Central memory CD8-positive, alpha-beta T cell (primary cell): Measurements from ENCODE around the gene PP2D1.
A peak's percentile ranks its signal among the peaks of the same experiment; 100 is the strongest.
"Not testable (repeated sequence)": the region's sequence is repeated elsewhere in the genome, so short reads cannot be mapped to it uniquely, and the experiment has no call there.

Experiments used
- ATAC-seq: fragments of 150-1000 bp; cut with Tn5 transposase; replicated peaks from 2 replicates; pipeline ENCODE4 v1.10.0; 2022; ENCODE audit warnings: mild to moderate bottlenecking, moderate FRiP score, moderate number of reproducible peaks; ENCODE audit not compliant: poor library complexity, severe bottlenecking; ENCODE audit errors: extremely low read depth
- DNase-seq, 2 donors: peaks; one replicate each; pipeline ENCODE4 v3.0.0; 2021; ENCODE audit warnings: low spot score in 2 of 2
- H3K27ac Mint-ChIP-seq: one replicate; pipeline ENCODE4 v1.8.0; 2022; ENCODE audit warnings: low read depth, mild to moderate bottlenecking, moderate library complexity, mixed read lengths
- H3K27me3 Mint-ChIP-seq: one replicate; pipeline ENCODE4 v1.8.0; 2022; ENCODE audit warnings: mixed read lengths
- H3K36me3 Mint-ChIP-seq: one replicate; pipeline ENCODE4 v1.8.0; 2022; ENCODE audit warnings: mild to moderate bottlenecking, moderate library complexity, mixed read lengths; ENCODE audit not compliant: insufficient read depth
- H3K4me1 Mint-ChIP-seq: one replicate; pipeline ENCODE4 v1.8.0; 2022; ENCODE audit warnings: mixed read lengths
- H3K4me3 Mint-ChIP-seq: one replicate; pipeline ENCODE4 v1.8.0; 2022; ENCODE audit warnings: mild to moderate bottlenecking, moderate library complexity, mixed read lengths
- H3K9me3 Mint-ChIP-seq: one replicate; pipeline ENCODE4 v1.8.0; 2022; ENCODE audit warnings: mixed read lengths

PP2D1 gene

DNA sequence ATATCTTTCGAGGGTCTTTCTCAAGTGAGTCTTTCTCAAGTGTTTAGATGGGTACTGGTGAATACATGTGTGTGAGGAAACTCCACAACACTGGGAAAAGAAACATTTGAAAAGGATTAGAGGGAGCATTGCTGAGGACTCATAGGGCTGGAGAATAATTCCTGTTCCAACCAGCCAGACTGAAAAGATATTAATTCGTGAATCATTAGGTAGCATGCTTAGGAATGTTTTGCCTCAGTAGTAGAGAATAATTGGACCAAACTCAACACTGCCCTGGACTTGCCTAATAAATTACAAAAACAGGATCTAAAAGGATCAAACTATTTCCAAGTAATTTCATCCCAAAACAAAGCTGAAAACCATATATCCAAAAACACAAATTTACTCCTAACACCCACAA, 17.3 kb downstream of the PP2D1 start:
- H3K4me3 Mint-ChIP-seq, result no peak overlapping the region
- H3K4me1 Mint-ChIP-seq, result peaks cover 5% of the 10 kb centered on the region
- no peaks in the 10 kb centered on the region for H3K9me3 Mint-ChIP-seq
- no peak overlapping the region for H3K27ac Mint-ChIP-seq
- ATAC-seq (no peak), DNase-seq (no peak)
- H3K27me3 Mint-ChIP-seq, result no peaks in the 10 kb centered on the region
- no peaks in the 10 kb centered on the region for H3K36me3 Mint-ChIP-seq

DNA sequence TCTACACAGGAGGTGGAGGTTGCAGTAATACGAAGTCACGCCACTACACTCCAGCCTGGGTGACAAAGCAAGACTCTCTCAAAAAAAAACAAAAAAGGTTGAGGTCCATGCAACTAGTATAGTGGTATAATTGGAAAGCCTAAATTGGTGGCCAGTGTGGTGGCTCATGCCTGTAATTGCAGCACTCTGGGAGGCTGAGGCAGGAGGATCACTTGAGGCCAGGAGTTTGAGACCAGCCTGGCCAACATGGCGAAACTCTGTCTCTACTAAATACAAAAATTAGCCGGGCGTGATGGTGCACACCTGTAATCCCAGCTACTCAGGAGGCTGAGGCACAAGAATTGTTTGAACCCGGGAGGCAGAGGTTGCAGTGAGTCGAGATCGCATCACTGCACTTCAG, 23.2 kb downstream of the PP2D1 start:
- not testable (repeated sequence) for DNase-seq, H3K4me1 Mint-ChIP-seq, H3K27ac Mint-ChIP-seq, H3K27me3 Mint-ChIP-seq, H3K9me3 Mint-ChIP-seq, ATAC-seq, H3K4me3 Mint-ChIP-seq
- peaks cover 13% of the 10 kb centered on the region for H3K36me3 Mint-ChIP-seq

DNA sequence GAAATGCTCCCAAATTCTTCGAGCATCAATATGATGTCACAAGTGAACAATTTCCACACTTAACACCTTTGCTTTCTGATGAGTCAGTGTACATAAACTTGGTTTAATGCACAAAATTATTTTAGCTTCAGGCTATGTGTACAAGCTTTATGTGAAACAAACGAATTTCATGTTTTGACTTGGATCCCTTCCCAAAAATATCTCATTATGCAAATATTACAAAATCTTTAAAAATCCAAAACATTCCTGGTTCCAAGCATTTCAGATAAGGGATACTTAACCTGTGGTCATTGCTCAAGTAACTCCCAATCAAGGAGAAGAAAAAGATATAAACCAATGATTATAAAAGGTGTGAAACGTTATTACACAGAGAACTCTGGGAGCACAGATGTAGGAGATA, 40.0 kb downstream of the PP2D1 start:
- H3K4me3 Mint-ChIP-seq, result no peak overlapping the region
- H3K27ac Mint-ChIP-seq, result peak overlapping the region; percentile 52
- ATAC-seq (no peak), DNase-seq (no peak)
- H3K4me1 Mint-ChIP-seq, result peaks cover 39% of the 10 kb centered on the region
- peaks cover 27% of the 10 kb centered on the region for H3K36me3 Mint-ChIP-seq
- H3K9me3 Mint-ChIP-seq, result no peaks in the 10 kb centered on the region
- no peaks in the 10 kb centered on the region for H3K27me3 Mint-ChIP-seq

DNA sequence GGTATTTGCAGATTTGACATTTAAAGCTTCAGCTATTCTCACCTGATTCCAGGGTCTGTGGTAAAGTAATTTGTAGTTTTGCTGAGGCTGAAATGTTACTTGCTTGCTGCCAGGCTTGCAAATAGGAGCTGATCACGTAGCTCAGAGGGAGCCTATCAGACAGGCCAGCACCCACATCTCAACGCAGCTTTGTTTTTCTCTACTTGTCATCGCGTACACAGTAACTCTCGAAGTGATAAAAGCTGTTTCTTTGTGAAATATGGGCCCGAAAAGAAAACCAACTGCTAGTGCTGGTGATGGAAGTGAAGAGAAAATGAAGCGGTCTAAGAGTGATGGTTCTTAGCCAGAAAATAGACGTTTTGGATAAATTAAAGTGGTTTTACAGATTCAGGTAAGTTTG, 41.7 kb downstream of the PP2D1 start:
- Mint-ChIP-seq H3K36me3 (peaks cover 18% of the 10 kb centered on the region), H3K4me1 (peaks cover 55% of the 10 kb centered on the region), H3K4me3 (no peak overlapping the region), H3K9me3 (no peaks in the 10 kb centered on the region), H3K27me3 (no peaks in the 10 kb centered on the region), H3K27ac (no peak overlapping the region)
- no peak for DNase-seq
- ATAC-seq, result no peak

DNA sequence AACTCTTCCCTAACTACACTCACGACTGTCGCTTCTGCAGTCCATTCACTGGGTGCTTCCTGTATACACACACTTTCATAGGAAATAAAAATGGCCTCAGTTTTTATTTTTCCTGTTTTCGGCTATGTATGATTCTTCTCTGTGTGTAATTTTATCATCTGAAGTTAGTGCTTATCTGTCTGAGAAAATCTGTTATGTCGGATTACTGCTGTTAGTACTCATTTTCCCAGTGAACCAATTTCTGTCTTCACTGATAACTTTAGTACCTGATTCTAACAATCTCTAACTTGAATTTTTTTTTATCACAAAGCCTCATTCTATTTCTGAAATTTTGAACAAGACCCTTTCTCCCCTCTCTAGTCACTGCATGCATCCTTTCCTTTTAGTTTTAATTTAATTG, 44.3 kb downstream of the PP2D1 start:
- H3K27ac Mint-ChIP-seq, result peak overlapping the region; percentile 14
- peaks cover 67% of the 10 kb centered on the region for H3K4me1 Mint-ChIP-seq
- no peaks in the 10 kb centered on the region for H3K9me3 Mint-ChIP-seq

DNA sequence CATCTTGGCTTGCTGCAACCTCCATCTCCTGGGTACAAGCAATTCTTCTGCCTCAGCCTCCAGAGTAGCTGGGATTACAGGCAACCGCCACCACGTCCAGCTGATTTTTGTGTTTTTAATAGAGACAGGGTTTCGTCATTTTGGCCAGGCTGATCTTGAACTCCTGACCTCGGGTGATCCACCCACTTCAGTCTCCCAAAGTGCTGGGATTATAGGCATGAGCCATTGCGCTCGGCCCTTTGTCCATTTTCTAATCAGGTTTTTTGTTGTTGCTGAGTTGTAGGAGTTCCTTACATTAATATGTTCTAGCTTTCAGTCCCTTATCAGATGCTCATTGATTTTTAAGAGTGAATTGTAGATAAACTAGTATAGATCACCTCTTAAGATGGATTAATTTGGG, 44.9 kb downstream of the PP2D1 start:
- Mint-ChIP-seq H3K27ac (peak overlapping the region; percentile 14), H3K4me1 (peaks cover 61% of the 10 kb centered on the region), H3K36me3 (peaks cover 10% of the 10 kb centered on the region), H3K9me3 (no peaks in the 10 kb centered on the region), H3K4me3 (no peak overlapping the region), H3K27me3 (no peaks in the 10 kb centered on the region)
- ATAC-seq (no peak), DNase-seq (no peak)

More for the DNA sequence above, 44.3 kb downstream of the PP2D1 start:
- peaks cover 11% of the 10 kb centered on the region for H3K36me3 Mint-ChIP-seq
- H3K4me3 Mint-ChIP-seq, result no peak overlapping the region
- no peak for ATAC-seq
- no peak for DNase-seq
- H3K27me3 Mint-ChIP-seq, result no peaks in the 10 kb centered on the region

DNA sequence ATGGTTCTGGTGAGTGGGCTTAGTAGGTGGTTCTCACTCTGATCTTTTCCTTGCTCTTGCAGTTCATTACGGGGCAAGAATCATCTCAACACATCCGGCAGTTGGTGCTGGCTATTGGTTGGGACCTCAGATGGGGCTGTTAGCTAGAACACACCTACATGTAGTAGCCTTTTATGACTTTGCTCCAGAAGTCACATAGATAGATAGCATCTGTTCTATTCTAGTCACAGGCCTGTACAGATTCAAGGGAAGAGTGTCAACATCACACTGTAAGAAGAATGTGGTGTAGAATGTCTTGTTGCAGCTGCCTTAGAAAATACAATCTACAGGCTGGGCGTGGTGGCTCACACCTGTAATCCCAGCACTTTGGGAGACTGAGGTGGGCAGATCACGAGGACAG, 50.1 kb downstream of the PP2D1 start:
- Mint-ChIP-seq H3K27me3 (no peaks in the 10 kb centered on the region), H3K9me3 (no peaks in the 10 kb centered on the region), H3K36me3 (peaks cover 20% of the 10 kb centered on the region), H3K4me3 (no peak overlapping the region), H3K4me1 (peaks cover 69% of the 10 kb centered on the region), H3K27ac (peak overlapping the region; percentile 60)
- DNase-seq (no peak), ATAC-seq (no peak)

DNA sequence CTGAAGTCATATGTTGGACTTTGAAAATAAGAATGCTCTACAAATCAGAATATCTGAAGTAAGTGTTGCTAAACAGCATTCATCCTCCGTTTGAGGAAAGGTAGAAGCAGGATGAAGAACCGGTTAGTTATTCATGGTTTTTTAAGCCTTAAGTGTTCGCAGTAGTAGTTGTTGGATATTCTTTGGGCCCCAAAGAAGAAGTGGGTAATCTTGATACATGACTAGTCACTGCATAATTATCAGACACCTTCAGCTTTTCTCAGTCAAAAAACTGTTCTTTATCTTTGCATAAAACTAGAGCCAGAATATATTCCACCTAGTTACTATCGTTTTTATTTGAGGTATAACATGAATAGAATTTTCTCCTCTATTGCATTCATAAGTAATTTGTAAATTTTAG, 51.4 kb downstream of the PP2D1 start:
- no peak for ATAC-seq
- Mint-ChIP-seq H3K9me3 (no peaks in the 10 kb centered on the region), H3K4me1 (peaks cover 61% of the 10 kb centered on the region), H3K27me3 (no peaks in the 10 kb centered on the region), H3K36me3 (peaks cover 18% of the 10 kb centered on the region), H3K27ac (peak overlapping the region; percentile 22), H3K4me3 (no peak overlapping the region)
- DNase-seq, result no peak

DNA sequence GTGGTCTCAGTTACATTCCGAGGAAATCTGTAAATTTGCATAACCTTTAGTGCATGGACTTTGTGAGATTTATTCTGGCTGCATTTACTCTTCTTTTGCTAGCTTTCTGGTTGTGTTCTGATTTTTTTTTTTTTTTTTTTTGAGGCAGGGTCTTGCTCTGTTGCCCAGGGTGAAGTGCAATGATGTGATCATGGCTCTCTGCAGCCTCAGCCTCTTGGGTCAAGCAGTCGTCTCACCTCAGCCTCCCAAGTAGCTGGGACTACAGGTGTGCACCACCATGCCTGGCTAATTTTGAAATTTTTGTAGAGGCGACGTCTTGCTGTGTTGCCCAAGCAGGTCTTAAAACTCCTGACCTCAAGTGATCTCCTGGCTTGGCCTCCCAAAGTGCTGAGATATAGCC, 52.6 kb downstream of the PP2D1 start:
- Mint-ChIP-seq H3K27me3 (no peaks in the 10 kb centered on the region), H3K36me3 (peaks cover 25% of the 10 kb centered on the region), H3K27ac (no peak overlapping the region), H3K4me1 (peaks cover 61% of the 10 kb centered on the region), H3K4me3 (no peak overlapping the region), H3K9me3 (no peaks in the 10 kb centered on the region)
- no peak for DNase-seq
- ATAC-seq, result no peak

DNA sequence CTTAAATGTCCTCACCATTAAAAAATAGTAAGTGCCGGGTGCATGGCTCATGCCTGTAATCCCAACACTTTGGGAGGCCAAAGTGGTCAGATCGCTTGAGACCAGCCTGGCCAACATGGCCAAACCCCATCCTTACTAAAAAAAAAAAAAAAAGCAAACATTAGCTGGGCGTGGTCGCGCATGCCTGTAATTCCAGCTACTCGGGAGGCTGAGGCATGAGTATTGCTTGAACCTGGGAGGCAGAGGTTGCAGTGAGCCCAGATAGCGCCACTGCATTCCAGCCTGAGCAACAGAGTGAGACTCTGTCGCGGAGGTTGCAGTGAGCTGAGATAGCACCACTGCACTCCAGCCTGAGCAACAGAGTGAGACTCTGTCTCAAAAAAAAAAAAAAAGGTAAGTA, 54.7 kb downstream of the PP2D1 start:
- H3K9me3 Mint-ChIP-seq, result not testable (repeated sequence)

DNA sequence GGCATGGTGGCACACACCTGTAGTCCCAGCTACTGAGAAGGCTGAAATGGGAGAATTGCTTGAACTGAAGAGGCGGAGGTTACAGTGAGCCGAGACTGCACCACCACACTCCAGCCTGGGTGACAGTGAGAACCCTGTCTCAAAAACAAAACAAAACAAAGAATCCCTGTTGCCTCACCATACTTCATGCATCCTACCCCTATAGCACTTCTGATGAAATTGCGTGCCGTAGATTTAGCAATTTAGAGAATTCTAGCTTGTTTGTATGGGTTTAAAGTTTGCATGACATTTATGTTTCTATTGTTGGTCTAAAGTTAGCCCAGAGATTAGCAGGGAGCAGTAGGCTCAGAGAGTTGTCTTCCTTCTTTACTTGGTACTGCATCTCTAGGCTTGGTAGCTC, 57.4 kb downstream of the PP2D1 start:
- Mint-ChIP-seq H3K4me1 (peaks cover 44% of the 10 kb centered on the region), H3K27me3 (no peaks in the 10 kb centered on the region), H3K27ac (no peak overlapping the region), H3K4me3 (no peak overlapping the region), H3K9me3 (no peaks in the 10 kb centered on the region), H3K36me3 (peaks cover 34% of the 10 kb centered on the region)
- ATAC-seq (no peak), DNase-seq (no peak)

More for the DNA sequence above, 54.7 kb downstream of the PP2D1 start:
- not testable (repeated sequence) for H3K27ac Mint-ChIP-seq, ATAC-seq, H3K27me3 Mint-ChIP-seq, H3K4me3 Mint-ChIP-seq, DNase-seq
- Mint-ChIP-seq H3K4me1 (peaks cover 53% of the 10 kb centered on the region), H3K36me3 (peaks cover 34% of the 10 kb centered on the region)

DNA sequence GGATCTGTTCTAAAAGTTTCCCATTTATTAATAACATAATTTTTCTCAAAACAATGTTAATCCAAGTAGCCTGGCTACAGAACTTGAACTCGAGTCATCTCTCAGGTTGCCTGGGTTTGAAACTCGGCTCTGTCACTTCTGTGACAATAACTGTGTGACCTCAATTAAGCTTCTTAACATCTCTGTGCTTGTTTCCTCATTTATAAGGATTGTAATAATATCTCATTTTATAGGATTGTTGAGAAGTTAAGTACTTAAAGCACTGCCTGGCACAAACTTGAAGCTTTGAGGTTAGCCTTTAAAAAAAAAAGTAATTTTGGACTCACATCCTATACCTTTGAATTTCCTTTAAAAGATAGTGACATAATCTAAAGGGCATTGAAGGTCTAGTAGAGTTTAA, 61.7 kb downstream of the PP2D1 start:
- Mint-ChIP-seq H3K27me3 (no peaks in the 10 kb centered on the region), H3K9me3 (no peaks in the 10 kb centered on the region), H3K36me3 (peaks cover 41% of the 10 kb centered on the region), H3K27ac (peak overlapping the region; percentile 10), H3K4me3 (no peak overlapping the region), H3K4me1 (peaks cover 48% of the 10 kb centered on the region)
- DNase-seq (no peak), ATAC-seq (no peak)

DNA sequence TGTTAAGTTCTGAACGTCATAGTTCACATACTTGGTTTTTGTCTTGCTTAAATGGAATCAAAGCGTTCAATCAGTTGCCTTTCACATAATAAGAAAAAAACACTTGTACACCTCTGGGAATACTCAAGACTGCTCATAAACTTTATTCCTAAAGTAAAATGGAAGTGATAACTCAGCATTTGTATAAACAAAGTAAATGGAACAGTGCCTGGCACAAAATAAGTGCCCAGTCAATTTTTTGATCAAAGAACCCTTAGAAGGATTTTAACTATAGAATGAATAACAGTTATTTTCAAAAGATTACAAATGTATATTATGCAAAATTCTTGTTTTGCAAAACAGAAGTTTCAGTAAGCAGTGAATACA, 63.9 kb downstream of the PP2D1 start:
- no peaks in the 10 kb centered on the region for H3K9me3 Mint-ChIP-seq
- no peak for DNase-seq
- peaks cover 42% of the 10 kb centered on the region for H3K4me1 Mint-ChIP-seq
- H3K27me3 Mint-ChIP-seq, result no peaks in the 10 kb centered on the region
- peak overlapping the region; percentile 88 for H3K4me3 Mint-ChIP-seq
- peaks cover 29% of the 10 kb centered on the region for H3K36me3 Mint-ChIP-seq
- peak overlapping the region; percentile 92 for H3K27ac Mint-ChIP-seq
- no peak for ATAC-seq
